K562 treated with DMSO at 1 percent for 4 hours (cell line): ENCODE results near the gene SMAGP. TPM values are rescaled to one million over a fixed set of nuclear protein-coding genes. Genes with fewer than 3 reads are reported as not detected.

Experiments
- total RNA-seq: library from RNA; unstranded; fragments of 300-600 nt; gene quantifications from 2 replicates; pipeline ENCODE4 v1.2.3, GENCODE V29; 2022; ENCODE audit not compliant: insufficient read depth

The SMAGP gene
- total RNA-seq: 17.6 and 18.2 TPM in 2 replicates

GRCh38 chr12:51270067-51270950 is at the start of gene SMAGP:
Gene SMAGP (minus strand): TSS chr12:51270415. CDS start chr12:51269278, 1,137 bp downstream.

GRCh38 chr12:51238510-51239334 is 31.5 kb downstream of the SMAGP start, which contains the start of gene DAZAP2:
Gene DAZAP2 (plus strand): TSS chr12:51238826. CDS start chr12:51238908, 82 bp downstream.

GRCh38 chr12:51217968-51218606 is 52.1 kb downstream of the SMAGP start, which contains the start of gene POU6F1:
Gene POU6F1 (minus strand): TSS chr12:51218062. CDS start chr12:51206836, 11,226 bp downstream.

Other genes starting within 250 kb of the SMAGP start
- gene SLC11A2, start 244.0 kb downstream of the SMAGP start, total RNA-seq: 12.3 and 16.7 TPM in 2 replicates
- gene LETMD1, start 222.1 kb downstream of the SMAGP start, total RNA-seq: 126 and 127 TPM in 2 replicates
- gene CSRNP2, start 186.8 kb downstream of the SMAGP start, total RNA-seq: 22.2 and 26.0 TPM in 2 replicates
- gene TFCP2, start 97.3 kb downstream of the SMAGP start, total RNA-seq: 14.8 and 15.7 TPM in 2 replicates
- 2.5 and 24.9 TPM in 2 replicates for gene POU6F1, start 52.4 kb downstream of the SMAGP start, total RNA-seq
- 310 and 324 TPM in 2 replicates for gene DAZAP2, start 31.6 kb downstream of the SMAGP start, total RNA-seq
- not detected in 2 replicates for gene BIN2, start 53.8 kb upstream of the SMAGP start, total RNA-seq
- not detected in 2 replicates for gene CELA1, start 76.3 kb upstream of the SMAGP start, total RNA-seq
- gene GALNT6, start 121.0 kb upstream of the SMAGP start, total RNA-seq: 6.2 and 9.6 TPM in 2 replicates
- not detected in 2 replicates for gene SLC4A8, start 154.4 kb upstream of the SMAGP start, total RNA-seq